ENCODE results near the gene PLCL2. TPM values are rescaled to one million over a fixed set of nuclear protein-coding genes. Genes with fewer than 3 reads are reported as not detected.
A peak's percentile ranks its signal among the peaks of the same experiment; 100 is the strongest.

Gene PLCL2
- total and polyA plus RNA-seq, 10 of the 15 experiments (the other 5 are each of a cell fraction or from before 2014, with no cell fraction given), result 7.5 to 37.3 (median 21.7) TPM

GRCh38 chr3:16865335-16865734 is 19.4 kb upstream of the PLCL2 start (continued):
- TF ChIP-seq BCL3 (IDR thresholded peaks at IDR 0.05; ENCODE audit: borderline replicate concordance, insufficient read depth, low read depth, low read length, poor library complexity, severe bottlenecking) (no peak), TCF7 (IDR thresholded peaks at IDR 0.05; ENCODE audit: borderline replicate concordance) (no peak), RAD51 (IDR thresholded peaks at IDR 0.05) (no peak)

- no peak for TF ChIP-seq SREBF2 (IDR thresholded peaks at IDR 0.05; ENCODE audit: low read length)
- no peak for TF ChIP-seq USF2 (IDR thresholded peaks at IDR 0.05; ENCODE audit: borderline replicate concordance, low read depth, low read length)
- H3K4me1 ChIP-seq (ENCODE audit: control insufficient read depth, insufficient read depth, low read length), result no peaks in the 10 kb centered on the region
- H3K9ac ChIP-seq (ENCODE audit: control insufficient read depth, insufficient read depth, low read length), result no peak overlapping the region
- H3K27me3 ChIP-seq (replicated peaks in 1 of 2; ENCODE audit: control insufficient read depth in 2 of 2, insufficient read depth in 2 of 2, low read length in 1 of 2), result no peaks in the 10 kb centered on the region; a peak in 1 of 4 replicates
- no peak overlapping the region for H3K4me3 ChIP-seq
- FAIRE-seq (no peak), ATAC-seq (peak; percentile 52; the same call in 2 of the 3 replicates), DNase-seq (ENCODE audit: low read depth, low spot score) (no peak)
- H3K36me3 ChIP-seq (ENCODE audit: control insufficient read depth in 2 of 2, insufficient read depth in 2 of 2, low read length in 1 of 2), result no peaks in the 10 kb centered on the region
- BruUV-seq (replicated peaks), result no TSS peak
- POLR2A ChIA-PET, result no interaction called here
- 26% methylated on average over 3 of the region's 3 CpGs for WGBS (ENCODE audit: insufficient coverage, insufficient replicate concordance, low lambda C conversion rate, missing lambda C conversion rate)
- no peak overlapping the region for H2AFZ ChIP-seq (ENCODE audit: control insufficient read depth, low read depth, low read length)
- CTCF ChIA-PET, result interaction anchor here (0.9 kb wide), 1 partner anchor 142 kb away, joined by 3 read pairs; no protein-coding TSS in a partner anchor
- RAD21 ChIA-PET (ENCODE audit: unreplicated experiment), result no interaction called here
- no peaks in the 10 kb centered on the region for H3K9me3 ChIP-seq (replicated peaks; ENCODE audit: control insufficient read depth, insufficient read depth, low read length)
- H4K20me1 ChIP-seq (ENCODE audit: control insufficient read depth, insufficient read depth), result no peaks in the 10 kb centered on the region
- no peaks in the 10 kb centered on the region for H3K79me2 ChIP-seq (ENCODE audit: control insufficient read depth, insufficient read depth, low read length)
- in situ Hi-C loops (cut with MboI) (no loop called here), intact Hi-C loops (cut with micrococcal nuclease; ENCODE audit: unreplicated experiment) (no loop called here)
- no peak overlapping the region for H3K4me2 ChIP-seq (ENCODE audit: control insufficient read depth, insufficient read depth)
- SMC1A ChIA-PET (ENCODE audit: uncharacterized antibody, unreplicated experiment), result interaction anchor here (2.2 kb wide), 1 partner anchor 17 kb away, joined by 5 read pairs; no protein-coding TSS in a partner anchor
- H3K27ac ChIP-seq (ENCODE audit: control insufficient read depth, insufficient read depth), result no peak overlapping the region
These were observed 18.2 kb upstream of the PLCL2 start for GRCh38 chr3:16866571-16866970.

Measured in GM12878 (cell line).